HepG2 (cell line): Measurements from ENCODE around the gene DSN1. TPM values are rescaled to one million over a fixed set of nuclear protein-coding genes. Genes with fewer than 3 reads are reported as not detected.

Source experiments
- ATAC-seq: fragments of 200-7000 bp; cut with Tn5 transposase; 3 replicates; pipeline ENCODE4 v1.9.1; 2020; ENCODE audit warnings: mild to moderate bottlenecking, moderate library complexity
- BruUV-seq: library from RNA; stranded (reverse); fragments of 400-500 nt; replicated peaks from 2 replicates; lab custom pipeline; 2021; lab: Mats Ljungman, UMichigan
- CTCF ChIA-PET: fragments of 300-600 bp; formaldehyde crosslinking; extraction: SDS; loops from one replicate; lab custom pipeline; 2021; ENCODE audit warnings: low total read pairs, inconsistent platforms, low intra/inter-chr PET ratio; lab: Yijun Ruan, JAX
- POLR2A ChIA-PET: fragments of 350-600 bp; sonication (Branson Sonifier 250); formaldehyde crosslinking; loops from one replicate; lab custom pipeline; 2020; ENCODE audit warnings: antibody characterized with exemption, inconsistent platforms; lab: Yijun Ruan, JAX
- DNase-seq: peaks from one replicate; pipeline ENCODE4 v3.0.0-alpha.2; 2015; ENCODE audit warnings: low spot score
- FAIRE-seq: peaks from 3 replicates; lab custom pipeline; 2011; peaks lifted over from hg19 to GRCh38; lab: Jason Lieb, UNC
- H2AFZ ChIP-seq: one replicate; pipeline ENCODE4 v1.6.1; 2011; ENCODE audit warnings: low read length, inconsistent platforms
- H3K27ac ChIP-seq: fragments of 300-600 bp; 3 replicates; pipeline ENCODE4 v1.8.0; 2011; ENCODE audit warnings: mixed run types, mild to moderate bottlenecking, mixed read lengths, low read length, inconsistent platforms; ENCODE audit not compliant: insufficient read depth; ENCODE audit errors: extremely low read length
- H3K27me3 ChIP-seq, 2 experiments: fragments of 200-600 bp in 1 of 2; 2 replicates in 1 of 2; 3 replicates in 1 of 2; pipeline versions ENCODE4 v1.6.0 to v1.8.0; 2011; ENCODE audit warnings: low read length in 2 of 2, mild to moderate bottlenecking in 2 of 2, moderate library complexity in 2 of 2, inconsistent platforms in 1 of 2; ENCODE audit not compliant: insufficient read depth in 2 of 2, control insufficient read depth in 1 of 2
- H3K36me3 ChIP-seq, 2 experiments: fragments of 200-600 bp in 1 of 2; replicated peaks in 1 of 2; 2 replicates in 1 of 2; 3 replicates in 1 of 2; pipeline versions ENCODE4 v1.5.1 to v1.8.0; 2011; ENCODE audit warnings: low read length in 2 of 2, inconsistent platforms in 1 of 2; ENCODE audit not compliant: insufficient read depth in 2 of 2, control insufficient read depth in 1 of 2
- H3K4me1 ChIP-seq: 2 replicates; pipeline ENCODE4 v1.5.1; 2012; ENCODE audit warnings: low read length, inconsistent platforms; ENCODE audit not compliant: insufficient read depth
- H3K4me2 ChIP-seq: 2 replicates; pipeline ENCODE4 v1.6.0; 2011; ENCODE audit warnings: low read depth, low read length, inconsistent platforms
- H3K4me3 ChIP-seq, 3 experiments: fragments of 200-600 bp in 1 of 3; sonication (generic), shearing (Covaris generic) in 1 of 3; replicated peaks in 1 of 3; 2 replicates each; pipeline ENCODE4 v1.5.1; 2011 to 2016; ENCODE audit warnings: low read length in 3 of 3, inconsistent platforms in 2 of 3, low read depth in 2 of 3, mild to moderate bottlenecking in 2 of 3, control low read depth in 1 of 3, mixed read lengths in 1 of 3; ENCODE audit not compliant: insufficient read depth in 1 of 3
- H3K79me2 ChIP-seq: one replicate; pipeline ENCODE4 v1.6.1; 2011; ENCODE audit warnings: low read length, inconsistent platforms; ENCODE audit not compliant: insufficient read depth
- H3K9ac ChIP-seq: 2 replicates; pipeline ENCODE4 v1.6.0; 2011; ENCODE audit warnings: mild to moderate bottlenecking, low read depth, low read length, inconsistent platforms; ENCODE audit not compliant: insufficient read depth
- H3K9me3 ChIP-seq: 2 replicates; pipeline ENCODE4 v1.5.1; 2012; ENCODE audit warnings: mild to moderate bottlenecking, low read length
- H4K20me1 ChIP-seq: 2 replicates; pipeline ENCODE4 v1.6.0; 2011; ENCODE audit warnings: inconsistent platforms, mild to moderate bottlenecking, low read length, moderate library complexity; ENCODE audit not compliant: insufficient read depth
- BHLHE40 ChIP-seq: IDR thresholded peaks from 2 replicates; pipeline ENCODE4 v1.6.1; 2011; ENCODE audit warnings: low read length, improper control_type of control experiment
- CREBL2 ChIP-seq: sonication (generic); formaldehyde crosslinking; IDR thresholded peaks from 2 replicates; pipeline ENCODE4 v1.8.1; 2023; ENCODE audit warnings: missing genetic modification reagents, mild to moderate bottlenecking, borderline replicate concordance
- FOSL1 ChIP-seq: sonication (generic); formaldehyde crosslinking; IDR thresholded peaks from 2 replicates; pipeline ENCODE4 v1.9.0; 2021; ENCODE audit warnings: missing genetic modification reagents, borderline replicate concordance
- HDAC1 ChIP-seq: sonication (generic); formaldehyde crosslinking; IDR thresholded peaks from 2 replicates; pipeline ENCODE4 v1.5.1; 2020; ENCODE audit warnings: mild to moderate bottlenecking, missing genetic modification reagents
- HHEX ChIP-seq: IDR thresholded peaks from 2 replicates; pipeline ENCODE4 v1.6.1; 2016; ENCODE audit warnings: control low read depth
- HNRNPL ChIP-seq: fragments of 200-400 bp; formaldehyde crosslinking; IDR thresholded peaks from 2 replicates; pipeline ENCODE4 v1.6.1; 2017; ENCODE audit warnings: mild to moderate bottlenecking, low read depth, low read length
- MAF1 ChIP-seq: sonication (generic); formaldehyde crosslinking; IDR thresholded peaks from 2 replicates; pipeline ENCODE4 v1.5.0; 2020; ENCODE audit warnings: missing genetic modification reagents, borderline replicate concordance
- NFRKB ChIP-seq: fragments of 450-650 bp; IDR thresholded peaks from 2 replicates; pipeline ENCODE4 v1.6.1; 2017
- SP5 ChIP-seq: IDR thresholded peaks from 2 replicates; pipeline ENCODE4 v1.6.1; 2016; ENCODE audit warnings: low read depth, borderline replicate concordance
- ZNF7 ChIP-seq: IDR thresholded peaks from 2 replicates; pipeline ENCODE4 v1.6.1; 2016; ENCODE audit warnings: missing biosample characterization, missing genetic modification reagents
- WGBS: methylation state at CpG from one replicate; pipeline ENCODE4 v1.1.6; 2017; ENCODE audit warnings: low lambda C conversion rate; 5-methylcytosine and 5-hydroxymethylcytosine counted together
- in situ Hi-C: cut with HindIII; loops from 2 replicates; pipeline ENCODE4 v1.10.0; 2017; ENCODE audit warnings: low pct_unique_long_range_greater_than_20kb; ENCODE audit not compliant: extremely low pct_ligation_motif_present
- intact Hi-C: fragments of 100-400 bp; cut with micrococcal nuclease; formaldehyde crosslinking; loops from one replicate; pipeline ENCODE4 v1.10.0; 2022; ENCODE audit not compliant: unreplicated experiment
- polyA plus RNA-seq, 8 experiments: library from polyadenylated mRNA; depleted of rRNA in 3 of 8; stranded (reverse) in 7 of 8; unstranded in 1 of 8; fragments of >200 nt; fragmentation: Illumina TruSeq in 4 of 8; extraction: Trizol in 4 of 8; gene quantifications; 2 replicates each; pipeline versions ENCODE4 v1.2.1 to v1.2.3, GENCODE V29; 2011 to 2016; ENCODE audit warnings: low read depth in 4 of 8, missing spikeins in 1 of 8, mixed read lengths in 1 of 8; ENCODE audit not compliant: insufficient read depth in 1 of 8
- total RNA-seq, 5 experiments: library from RNA; depleted of rRNA; stranded (reverse); fragments of >200 nt; fragmentation: Illumina TruSeq; extraction: Trizol; gene quantifications; 2 replicates each; pipeline ENCODE4 v1.2.3, GENCODE V29; 2016; ENCODE audit warnings: low read depth in 1 of 5
- TF ChIP-seq, protein P1 (sequence below): sonication (generic); formaldehyde crosslinking; IDR thresholded peaks from 2 replicates; pipeline ENCODE4 v1.4.0; 2020; ENCODE audit warnings: missing genetic modification reagents, borderline replicate concordance
- TF ChIP-seq, protein P2 (sequence below): conservative IDR thresholded peaks from 2 replicates; pipeline ENCODE4 v1.6.1; 2018; ENCODE audit warnings: missing genetic modification reagents

The DSN1 gene
- total and polyA plus RNA-seq, 2 of the 13 experiments (the other 11 are each of a cell fraction or from before 2014, with no cell fraction given), result 18.7 to 53.7 TPM

- TF ChIP-seq, protein P1, sequence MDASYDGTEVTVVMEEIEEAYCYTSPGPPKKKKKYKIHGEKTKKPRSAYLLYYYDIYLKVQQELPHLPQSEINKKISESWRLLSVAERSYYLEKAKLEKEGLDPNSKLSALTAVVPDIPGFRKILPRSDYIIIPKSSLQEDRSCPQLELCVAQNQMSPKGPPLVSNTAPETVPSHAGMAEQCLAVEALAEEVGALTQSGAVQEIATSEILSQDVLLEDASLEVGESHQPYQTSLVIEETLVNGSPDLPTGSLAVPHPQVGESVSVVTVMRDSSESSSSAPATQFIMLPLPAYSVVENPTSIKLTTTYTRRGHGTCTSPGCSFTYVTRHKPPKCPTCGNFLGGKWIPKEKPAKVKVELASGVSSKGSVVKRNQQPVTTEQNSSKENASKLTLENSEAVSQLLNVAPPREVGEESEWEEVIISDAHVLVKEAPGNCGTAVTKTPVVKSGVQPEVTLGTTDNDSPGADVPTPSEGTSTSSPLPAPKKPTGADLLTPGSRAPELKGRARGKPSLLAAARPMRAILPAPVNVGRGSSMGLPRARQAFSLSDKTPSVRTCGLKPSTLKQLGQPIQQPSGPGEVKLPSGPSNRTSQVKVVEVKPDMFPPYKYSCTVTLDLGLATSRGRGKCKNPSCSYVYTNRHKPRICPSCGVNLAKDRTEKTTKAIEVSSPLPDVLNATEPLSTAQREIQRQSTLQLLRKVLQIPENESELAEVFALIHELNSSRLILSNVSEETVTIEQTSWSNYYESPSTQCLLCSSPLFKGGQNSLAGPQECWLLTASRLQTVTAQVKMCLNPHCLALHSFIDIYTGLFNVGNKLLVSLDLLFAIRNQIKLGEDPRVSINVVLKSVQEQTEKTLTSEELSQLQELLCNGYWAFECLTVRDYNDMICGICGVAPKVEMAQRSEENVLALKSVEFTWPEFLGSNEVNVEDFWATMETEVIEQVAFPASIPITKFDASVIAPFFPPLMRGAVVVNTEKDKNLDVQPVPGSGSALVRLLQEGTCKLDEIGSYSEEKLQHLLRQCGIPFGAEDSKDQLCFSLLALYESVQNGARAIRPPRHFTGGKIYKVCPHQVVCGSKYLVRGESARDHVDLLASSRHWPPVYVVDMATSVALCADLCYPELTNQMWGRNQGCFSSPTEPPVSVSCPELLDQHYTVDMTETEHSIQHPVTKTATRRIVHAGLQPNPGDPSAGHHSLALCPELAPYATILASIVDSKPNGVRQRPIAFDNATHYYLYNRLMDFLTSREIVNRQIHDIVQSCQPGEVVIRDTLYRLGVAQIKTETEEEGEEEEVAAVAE (CRISPR knock-in tag), result no peak
- TF ChIP-seq ZNF7 (CRISPR knock-in tag) (no peak), MAF1 (CRISPR knock-in tag) (no peak), NFRKB (no peak), SP5 (CRISPR knock-in tag) (no peak), BHLHE40 (no peak)
- TF ChIP-seq, protein P2, sequence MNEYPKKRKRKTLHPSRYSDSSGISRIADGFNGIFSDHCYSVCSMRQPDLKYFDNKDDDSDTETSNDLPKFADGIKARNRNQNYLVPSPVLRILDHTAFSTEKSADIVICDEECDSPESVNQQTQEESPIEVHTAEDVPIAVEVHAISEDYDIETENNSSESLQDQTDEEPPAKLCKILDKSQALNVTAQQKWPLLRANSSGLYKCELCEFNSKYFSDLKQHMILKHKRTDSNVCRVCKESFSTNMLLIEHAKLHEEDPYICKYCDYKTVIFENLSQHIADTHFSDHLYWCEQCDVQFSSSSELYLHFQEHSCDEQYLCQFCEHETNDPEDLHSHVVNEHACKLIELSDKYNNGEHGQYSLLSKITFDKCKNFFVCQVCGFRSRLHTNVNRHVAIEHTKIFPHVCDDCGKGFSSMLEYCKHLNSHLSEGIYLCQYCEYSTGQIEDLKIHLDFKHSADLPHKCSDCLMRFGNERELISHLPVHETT (CRISPR knock-in tag), result no peak
Measured at GRCh38 chr20:36726168-36726567, 47.4 kb downstream of the DSN1 start (continued).

DNA sequence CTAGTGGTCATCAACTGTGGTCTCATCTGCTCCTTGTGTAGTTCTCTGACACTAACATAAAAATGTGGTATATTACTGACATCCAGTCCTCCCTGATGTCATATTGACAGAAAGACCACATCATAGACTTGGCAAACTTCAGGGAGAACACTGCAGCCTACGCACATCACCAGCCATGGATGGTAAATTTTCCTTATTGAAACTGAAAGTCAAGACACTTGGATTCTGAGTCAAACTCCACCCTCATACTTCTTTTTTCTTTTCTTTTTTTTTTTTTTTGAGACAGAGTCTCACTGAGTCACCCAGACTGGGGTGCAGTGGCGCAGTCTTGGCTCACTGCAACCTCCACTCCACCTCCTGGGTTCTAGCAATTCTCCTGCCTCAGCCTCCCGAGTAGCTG lies 53.1 kb downstream of the DSN1 start:
- Histone ChIP-seq H3K4me2 (no peak overlapping the region), H3K9ac (no peak overlapping the region), H3K79me2 (no peaks in the 10 kb centered on the region), H3K36me3 (peaks cover 3 to 14% of the 10 kb centered on the region in 2 experiments), H4K20me1 (no peaks in the 10 kb centered on the region), H3K9me3 (no peaks in the 10 kb centered on the region), H3K4me3 (no peak overlapping the region), H3K27ac (no peak overlapping the region), H3K4me1 (no peaks in the 10 kb centered on the region), H3K27me3 (no peaks in the 10 kb centered on the region), H2AFZ (no peak overlapping the region)
- TF ChIP-seq FOSL1 (CRISPR knock-in tag) (no peak), HDAC1 (CRISPR knock-in tag) (no peak), HHEX (CRISPR knock-in tag) (no peak), HNRNPL (no peak), CREBL2 (CRISPR knock-in tag) (no peak)
- no TSS peak for BruUV-seq
- CTCF ChIA-PET, result no interaction called here
- no peak for ATAC-seq
- intact Hi-C loops (no loop called here), in situ Hi-C loops (no loop called here)
- FAIRE-seq, result no peak
- POLR2A ChIA-PET, result no interaction called here
- 98% methylated on average over 3 of the region's 3 CpGs for WGBS
- DNase-seq, result no peak
